HL-60 (cell line): Measurements from ENCODE around the gene CFAP65.

Source experiments
- GABPA ChIP-seq: IDR thresholded peaks from 2 replicates; pipeline ENCODE4 v1.6.1; 2012; ENCODE audit warnings: low read depth
- TF ChIP-seq, protein P1 (sequence below): IDR thresholded peaks from one replicate; pipeline ENCODE4 v1.5.1; 2011; ENCODE audit warnings: low read length, control low read depth, inconsistent platforms; ENCODE audit not compliant: insufficient read depth
- TF ChIP-seq, protein P2 (sequence below): IDR thresholded peaks from 2 replicates; pipeline ENCODE4 v1.6.1; 2012; ENCODE audit warnings: low read depth; ENCODE audit not compliant: insufficient replicate concordance

DNA sequence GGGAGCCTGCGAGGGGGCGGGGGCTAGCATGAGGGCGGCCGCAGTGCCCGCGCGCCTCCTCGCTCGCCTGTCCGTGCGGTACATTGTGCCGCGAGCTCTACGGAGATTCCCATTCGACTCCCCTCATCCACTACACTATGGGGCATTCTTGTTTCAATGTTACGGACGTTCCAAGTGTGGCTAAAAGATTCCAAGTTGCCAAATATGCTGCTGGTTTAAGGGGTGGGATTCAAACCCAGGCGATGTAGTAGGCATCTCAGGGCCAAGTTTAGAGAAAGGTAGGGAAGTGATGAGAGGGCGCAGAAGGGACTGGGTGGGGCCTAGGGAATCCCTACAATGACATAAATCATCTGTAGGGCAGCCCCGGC is 38.1 kb downstream of the CFAP65 start:
- TF ChIP-seq, protein P1, sequence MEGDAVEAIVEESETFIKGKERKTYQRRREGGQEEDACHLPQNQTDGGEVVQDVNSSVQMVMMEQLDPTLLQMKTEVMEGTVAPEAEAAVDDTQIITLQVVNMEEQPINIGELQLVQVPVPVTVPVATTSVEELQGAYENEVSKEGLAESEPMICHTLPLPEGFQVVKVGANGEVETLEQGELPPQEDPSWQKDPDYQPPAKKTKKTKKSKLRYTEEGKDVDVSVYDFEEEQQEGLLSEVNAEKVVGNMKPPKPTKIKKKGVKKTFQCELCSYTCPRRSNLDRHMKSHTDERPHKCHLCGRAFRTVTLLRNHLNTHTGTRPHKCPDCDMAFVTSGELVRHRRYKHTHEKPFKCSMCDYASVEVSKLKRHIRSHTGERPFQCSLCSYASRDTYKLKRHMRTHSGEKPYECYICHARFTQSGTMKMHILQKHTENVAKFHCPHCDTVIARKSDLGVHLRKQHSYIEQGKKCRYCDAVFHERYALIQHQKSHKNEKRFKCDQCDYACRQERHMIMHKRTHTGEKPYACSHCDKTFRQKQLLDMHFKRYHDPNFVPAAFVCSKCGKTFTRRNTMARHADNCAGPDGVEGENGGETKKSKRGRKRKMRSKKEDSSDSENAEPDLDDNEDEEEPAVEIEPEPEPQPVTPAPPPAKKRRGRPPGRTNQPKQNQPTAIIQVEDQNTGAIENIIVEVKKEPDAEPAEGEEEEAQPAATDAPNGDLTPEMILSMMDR: no peak
- TF ChIP-seq GABPA: no peak
- TF ChIP-seq, protein P2, sequence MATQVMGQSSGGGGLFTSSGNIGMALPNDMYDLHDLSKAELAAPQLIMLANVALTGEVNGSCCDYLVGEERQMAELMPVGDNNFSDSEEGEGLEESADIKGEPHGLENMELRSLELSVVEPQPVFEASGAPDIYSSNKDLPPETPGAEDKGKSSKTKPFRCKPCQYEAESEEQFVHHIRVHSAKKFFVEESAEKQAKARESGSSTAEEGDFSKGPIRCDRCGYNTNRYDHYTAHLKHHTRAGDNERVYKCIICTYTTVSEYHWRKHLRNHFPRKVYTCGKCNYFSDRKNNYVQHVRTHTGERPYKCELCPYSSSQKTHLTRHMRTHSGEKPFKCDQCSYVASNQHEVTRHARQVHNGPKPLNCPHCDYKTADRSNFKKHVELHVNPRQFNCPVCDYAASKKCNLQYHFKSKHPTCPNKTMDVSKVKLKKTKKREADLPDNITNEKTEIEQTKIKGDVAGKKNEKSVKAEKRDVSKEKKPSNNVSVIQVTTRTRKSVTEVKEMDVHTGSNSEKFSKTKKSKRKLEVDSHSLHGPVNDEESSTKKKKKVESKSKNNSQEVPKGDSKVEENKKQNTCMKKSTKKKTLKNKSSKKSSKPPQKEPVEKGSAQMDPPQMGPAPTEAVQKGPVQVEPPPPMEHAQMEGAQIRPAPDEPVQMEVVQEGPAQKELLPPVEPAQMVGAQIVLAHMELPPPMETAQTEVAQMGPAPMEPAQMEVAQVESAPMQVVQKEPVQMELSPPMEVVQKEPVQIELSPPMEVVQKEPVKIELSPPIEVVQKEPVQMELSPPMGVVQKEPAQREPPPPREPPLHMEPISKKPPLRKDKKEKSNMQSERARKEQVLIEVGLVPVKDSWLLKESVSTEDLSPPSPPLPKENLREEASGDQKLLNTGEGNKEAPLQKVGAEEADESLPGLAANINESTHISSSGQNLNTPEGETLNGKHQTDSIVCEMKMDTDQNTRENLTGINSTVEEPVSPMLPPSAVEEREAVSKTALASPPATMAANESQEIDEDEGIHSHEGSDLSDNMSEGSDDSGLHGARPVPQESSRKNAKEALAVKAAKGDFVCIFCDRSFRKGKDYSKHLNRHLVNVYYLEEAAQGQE: no peak
